NCI-H748 (cell line): Measurements from ENCODE around the gene ZNF813.
"Not testable (repeated sequence)": the region's sequence is repeated elsewhere in the genome, so short reads cannot be mapped to it uniquely, and the experiment has no call there.

Source experiments
- DNase-seq: peaks from one replicate; lab custom pipeline; 2025; ENCODE audit not compliant: unreplicated experiment; lab: John Stamatoyannopoulos, UW

Gene ZNF813

GRCh38 chr19:53483751-53484150 is 16.2 kb downstream of the ZNF813 start:
- DNase-seq: not testable (repeated sequence)

- no peak for DNase-seq
Observed at GRCh38 chr19:53485046-53486004, 17.8 kb downstream of the ZNF813 start.

GRCh38 chr19:53492153-53492552 is 24.6 kb downstream of the ZNF813 start:
- DNase-seq: no peak

DNA sequence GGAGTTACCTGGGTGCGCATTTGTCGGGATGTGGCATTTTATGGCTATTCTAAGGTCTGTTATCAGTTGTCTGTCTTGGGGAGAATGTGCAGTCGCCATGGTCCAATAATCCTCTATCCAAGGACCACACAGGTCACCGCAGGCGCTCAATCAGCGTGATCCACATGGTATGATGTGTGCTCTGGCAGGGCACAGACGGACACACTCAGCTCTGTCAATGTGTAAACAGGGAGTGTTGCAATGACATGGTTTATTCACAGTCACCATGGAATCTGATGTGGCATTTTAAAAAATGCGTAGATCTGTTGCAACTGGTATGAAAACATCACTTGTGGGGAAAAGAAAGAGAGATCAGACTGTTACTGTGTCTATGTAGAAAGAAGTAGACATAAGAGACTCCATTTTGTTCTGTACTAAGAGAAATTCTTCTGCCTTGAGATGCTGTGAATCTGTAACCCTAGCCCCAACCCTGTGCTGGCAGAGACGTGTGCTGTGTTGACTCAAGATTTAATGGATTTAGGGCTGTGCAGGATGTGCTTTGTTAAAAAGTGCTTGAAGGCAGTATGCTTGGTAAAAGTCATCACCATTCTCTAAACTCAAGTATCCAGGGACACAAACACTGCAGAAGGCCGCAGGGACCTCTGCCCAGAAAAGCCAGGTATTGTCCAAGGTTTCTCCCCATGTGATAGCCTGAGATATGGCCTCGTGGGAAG is 29.9 kb downstream of the ZNF813 start:
- not testable (repeated sequence) for DNase-seq

DNA sequence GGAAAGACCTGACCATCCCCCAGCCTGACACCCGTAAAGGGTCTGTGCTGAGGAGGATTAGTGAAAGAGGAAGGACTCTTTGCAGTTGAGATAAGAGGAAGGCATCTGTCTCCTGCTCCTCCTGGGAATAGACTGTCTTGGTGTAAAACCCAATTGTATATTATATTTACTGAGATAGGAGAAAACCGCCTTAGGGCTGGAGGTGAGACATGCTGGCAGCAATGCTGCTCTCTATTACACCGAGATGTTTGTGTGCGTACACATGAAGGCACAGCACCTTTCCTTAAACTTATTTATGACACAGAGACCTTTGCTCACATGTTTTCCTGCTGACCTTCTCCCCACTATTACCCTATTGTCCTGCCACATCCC is 30.5 kb downstream of the ZNF813 start:
- DNase-seq: not testable (repeated sequence)

DNA sequence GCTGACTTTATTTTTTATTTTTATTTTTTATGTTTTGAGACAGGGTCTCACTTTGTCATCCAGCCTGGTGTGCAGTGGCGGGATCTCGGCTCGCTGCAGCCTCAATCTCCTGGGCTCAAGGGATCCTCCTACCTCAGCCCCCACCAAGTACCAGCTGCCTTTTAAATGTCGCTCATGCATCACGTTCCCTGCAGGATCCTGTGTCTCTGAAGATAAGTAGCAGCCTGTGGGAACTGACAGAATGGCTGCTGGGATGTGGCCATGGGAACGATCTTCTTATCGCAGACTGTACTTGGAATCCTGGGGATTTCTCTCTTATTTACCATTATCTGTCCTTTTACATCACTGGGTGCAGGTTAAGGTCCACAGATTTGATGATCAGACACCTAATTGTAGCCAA is 35.6 kb downstream of the ZNF813 start:
- peak; percentile 73 for DNase-seq

DNA sequence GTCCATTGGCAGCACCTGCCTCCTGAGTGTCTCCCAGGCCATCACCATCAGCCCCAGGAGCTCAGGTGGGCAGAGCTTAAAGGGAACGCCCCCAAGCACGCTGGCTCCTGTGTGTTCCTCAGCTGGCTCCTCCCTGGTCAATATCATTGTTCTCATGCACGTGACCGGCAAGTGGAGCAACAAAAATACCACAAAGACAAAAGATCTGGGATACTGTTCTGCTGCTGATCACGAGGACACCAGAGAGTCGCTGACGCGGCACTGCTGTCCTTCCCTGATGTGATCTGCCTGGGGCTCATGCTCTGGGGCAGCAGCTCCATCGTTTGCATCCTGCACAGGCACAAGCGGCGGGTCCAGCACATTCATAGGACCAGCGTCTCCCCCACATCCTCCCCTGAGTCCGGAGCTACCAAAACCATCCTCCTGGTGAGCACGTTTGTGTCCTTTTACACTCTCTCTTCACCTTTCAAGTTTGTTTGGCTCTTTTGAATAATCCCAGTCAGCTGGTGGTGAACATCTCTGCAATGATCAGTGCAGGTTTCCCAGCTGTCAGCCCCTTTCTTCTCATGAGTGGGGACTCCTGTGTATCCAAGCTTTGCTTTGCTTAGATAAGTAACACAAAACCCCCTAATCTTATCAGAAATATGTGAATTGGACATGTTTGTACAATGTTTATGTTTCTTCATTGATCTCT is 36.3 kb downstream of the ZNF813 start:
- DNase-seq: peak; percentile 83

DNA sequence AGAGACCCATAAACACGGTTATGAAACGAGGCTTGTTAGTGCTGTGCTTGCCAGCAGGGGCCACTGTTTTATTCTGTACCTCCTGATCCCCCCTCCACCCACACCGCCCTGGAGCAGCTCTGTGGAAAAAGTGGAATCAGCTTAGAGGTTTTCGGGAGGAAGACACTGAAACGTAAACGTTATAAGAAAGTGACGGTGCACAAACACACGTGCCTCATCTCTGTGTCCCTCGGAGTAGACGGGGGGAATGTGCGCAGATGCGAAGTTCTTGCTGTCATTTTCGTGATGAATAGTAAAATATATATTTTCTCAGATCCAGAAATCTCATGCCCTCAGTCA is 36.8 kb downstream of the ZNF813 start:
- DNase-seq: peak; percentile 52

DNA sequence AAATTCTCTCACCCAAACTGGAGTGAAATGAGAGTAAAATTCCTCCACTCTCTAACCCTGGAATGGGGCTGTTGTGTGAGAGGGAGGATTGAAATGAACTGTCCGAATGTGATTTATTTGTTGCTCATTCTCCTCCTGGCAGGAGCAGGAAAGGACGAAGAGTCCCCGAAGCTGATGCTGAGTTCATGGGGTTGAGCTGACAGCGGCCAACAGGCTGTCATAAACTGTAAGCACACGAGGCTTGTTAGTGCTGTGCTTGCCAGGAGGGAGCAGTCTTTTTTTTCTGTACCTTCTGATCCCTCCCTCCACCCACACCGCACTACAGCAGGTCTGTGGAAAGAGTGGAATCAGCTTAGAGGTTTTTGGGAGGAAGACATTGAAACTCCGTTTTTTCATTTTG is 37.4 kb downstream of the ZNF813 start:
- peak; percentile 40 for DNase-seq

- DNase-seq: no peak
Observed at GRCh38 chr19:53506728-53507127, 39.2 kb downstream of the ZNF813 start.

DNA sequence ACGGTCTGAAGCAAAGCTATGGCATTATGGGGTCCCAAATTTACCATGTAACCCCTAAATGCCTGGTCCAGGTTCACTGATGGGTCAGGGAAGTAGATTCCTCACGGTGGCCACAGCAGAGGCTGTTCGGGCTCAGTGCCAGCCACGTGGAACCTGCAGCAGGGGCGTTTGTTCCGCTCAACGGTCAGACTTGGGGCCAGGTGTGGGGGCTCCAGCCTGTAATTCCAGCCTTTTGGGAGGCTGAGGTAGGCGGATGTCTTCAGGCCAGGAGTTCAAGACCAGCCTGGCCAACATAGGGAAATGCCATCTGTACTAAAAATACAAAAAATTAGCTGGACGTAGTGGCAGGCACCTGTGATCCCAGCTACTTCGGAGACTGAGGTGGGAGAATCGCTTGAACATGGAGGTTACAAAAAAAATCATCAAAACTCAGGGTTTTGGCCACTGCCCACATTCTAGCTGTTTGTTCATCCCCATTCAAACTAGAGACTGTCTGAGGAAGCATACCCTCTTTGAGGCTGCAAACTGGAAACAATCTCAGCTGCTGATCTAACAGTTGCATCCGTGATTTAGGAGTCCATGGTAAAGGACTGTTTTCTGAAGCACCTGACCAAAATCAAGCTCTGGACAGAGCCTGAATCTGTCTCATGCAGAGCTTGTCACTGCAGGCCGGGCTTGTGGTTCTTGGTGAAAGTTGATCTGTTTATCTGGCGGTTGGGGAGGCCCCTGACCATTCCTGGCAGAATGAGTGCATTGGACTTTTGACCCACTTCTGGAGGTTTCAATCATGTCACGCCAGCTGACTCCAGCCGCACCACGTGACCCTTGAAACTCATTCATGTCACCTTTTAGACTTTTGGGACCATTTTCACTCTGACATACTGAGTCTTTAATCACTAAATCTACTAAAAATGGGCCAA is 40.2 kb downstream of the ZNF813 start:
- no peak for DNase-seq

- DNase-seq: no peak
Observed at GRCh38 chr19:53509443-53509842, 41.9 kb downstream of the ZNF813 start.

- DNase-seq: no peak
Observed at GRCh38 chr19:53509845-53510244, 42.3 kb downstream of the ZNF813 start.

GRCh38 chr19:53511357-53511756 is 43.8 kb downstream of the ZNF813 start:
- no peak for DNase-seq

- DNase-seq: peak; percentile 62
Observed at GRCh38 chr19:53511933-53512374, 44.4 kb downstream of the ZNF813 start.

DNA sequence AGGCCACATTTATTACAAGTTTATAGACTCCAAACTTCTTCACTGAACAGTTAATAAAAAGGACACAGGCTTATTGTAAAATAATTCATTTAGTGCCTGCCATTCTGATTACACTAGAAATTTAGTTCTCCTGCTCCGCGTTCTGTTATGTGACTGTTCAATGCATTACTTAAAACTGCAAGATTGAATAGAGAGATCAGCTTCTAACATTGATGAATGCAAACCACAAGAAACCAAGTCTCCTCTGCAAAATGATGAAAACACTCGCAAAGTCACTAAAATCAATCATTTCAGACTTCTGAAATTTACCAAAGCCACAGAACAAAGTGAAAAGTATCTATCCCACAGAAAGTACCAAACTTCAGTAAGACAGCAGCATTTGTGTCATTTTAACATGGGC is 47.5 kb downstream of the ZNF813 start:
- not testable (repeated sequence) for DNase-seq

DNA sequence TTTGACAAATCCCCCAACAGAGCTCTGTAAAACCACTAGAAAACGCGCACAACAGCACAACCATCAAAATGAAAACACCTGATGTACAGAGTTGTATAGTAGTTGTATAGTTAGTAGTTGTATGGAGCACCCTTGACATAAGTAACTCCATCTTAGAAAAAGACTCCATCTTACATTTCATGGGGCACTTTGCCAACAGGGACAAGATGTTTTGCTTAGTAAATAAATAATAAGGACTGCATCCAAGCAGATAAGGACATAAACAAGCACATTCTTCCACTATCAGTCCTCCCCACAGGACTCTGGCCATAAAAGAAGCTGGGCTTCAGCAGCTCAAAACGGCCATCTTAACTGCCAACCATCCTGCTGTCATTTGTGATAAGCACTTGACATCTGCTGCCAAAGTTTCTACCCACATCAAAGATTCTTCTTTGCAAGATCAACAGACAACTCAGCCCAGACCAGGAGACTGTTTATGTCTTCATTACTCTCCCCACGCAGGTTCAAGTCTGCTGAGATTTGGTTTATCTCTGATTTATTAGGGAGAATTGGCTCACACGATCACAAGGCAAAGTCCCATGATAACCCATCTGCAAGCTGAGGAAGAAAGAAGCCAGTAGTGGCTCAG is 49.7 kb downstream of the ZNF813 start:
- no peak for DNase-seq

GRCh38 chr19:53518121-53518520 is 50.6 kb downstream of the ZNF813 start:
- DNase-seq: no peak

GRCh38 chr19:53518716-53519115 is 51.2 kb downstream of the ZNF813 start:
- DNase-seq: no peak

DNA sequence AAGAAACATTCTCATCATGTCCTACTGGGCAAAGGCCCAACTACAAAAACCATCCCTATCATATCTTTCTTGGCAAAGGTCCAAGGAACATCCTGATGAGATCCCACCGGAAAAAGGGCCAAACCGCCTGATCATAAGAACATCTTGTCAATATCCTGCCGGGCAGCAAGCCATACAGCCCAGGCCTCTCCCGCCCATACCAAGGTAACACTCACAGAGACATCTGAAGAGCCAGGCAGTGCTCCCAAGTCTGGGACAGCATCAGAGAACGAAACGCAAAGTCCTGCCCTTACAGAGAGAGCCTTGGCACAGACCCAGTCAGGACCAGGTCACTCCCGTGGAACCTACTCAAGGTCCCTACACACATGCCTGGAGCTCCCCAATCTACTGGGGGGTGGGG is 51.9 kb downstream of the ZNF813 start:
- DNase-seq: no peak
